PC-9 (cell line): ENCODE measurements around the gene TENM4. TPM values are rescaled to one million over a fixed set of nuclear protein-coding genes. Genes with fewer than 3 reads are reported as not detected.

ENCODE experiments used
- BruUV-seq: library from RNA; stranded (reverse); fragments of 400-500 nt; replicated peaks from 2 replicates; lab custom pipeline; 2021; lab: Mats Ljungman, UMichigan
- CTCF ChIA-PET: fragments of 300-600 bp; sonication (Branson Sonifier 250); formaldehyde crosslinking; loops from one replicate; lab custom pipeline; 2022; ENCODE audit warnings: antibody characterized with exemption; lab: Charles Lee
- POLR2A ChIA-PET: fragments of 300-600 bp; sonication (Branson Sonifier 250); formaldehyde crosslinking; loops from one replicate; lab custom pipeline; 2022; ENCODE audit warnings: antibody characterized with exemption; ENCODE audit not compliant: unreplicated experiment; lab: Charles Lee
- DNase-seq, 2 experiments: peaks; one replicate each; pipeline versions ENCODE4 v3.0.0 to v3.0.0-alpha.2; 2015 to 2022; ENCODE audit warnings: mixed read lengths in 1 of 2
- H2AFZ ChIP-seq: fragments of 200-600 bp; sonication (generic); 2 replicates; pipeline ENCODE4 v1.8.1; 2017; ENCODE audit warnings: antibody characterized with exemption
- H3F3A ChIP-seq: fragments of 200-600 bp; sonication (generic); 2 replicates; pipeline ENCODE4 v1.8.1; 2017; ENCODE audit warnings: antibody characterized with exemption, mild to moderate bottlenecking, low read depth; ENCODE audit not compliant: insufficient read depth
- H3K27ac ChIP-seq: fragments of 200-600 bp; sonication (generic); 2 replicates; pipeline ENCODE4 v1.6.1; 2016; ENCODE audit warnings: mixed run types
- H3K27me3 ChIP-seq: fragments of 200-600 bp; sonication (generic); 2 replicates; pipeline ENCODE4 v1.6.1; 2016; ENCODE audit warnings: low read depth, mixed run types; ENCODE audit not compliant: insufficient read depth
- H3K36me3 ChIP-seq: fragments of 200-600 bp; sonication (generic); 2 replicates; pipeline ENCODE4 v1.6.1; 2016; ENCODE audit warnings: low read depth, mixed run types
- H3K4me1 ChIP-seq: fragments of 200-600 bp; sonication (generic); replicated peaks from 2 replicates; pipeline ENCODE4 v1.6.1; 2016; ENCODE audit warnings: mixed run types; ENCODE audit not compliant: insufficient read depth
- H3K4me2 ChIP-seq: fragments of 200-600 bp; sonication (generic); 2 replicates; pipeline ENCODE4 v1.6.1; 2017; ENCODE audit warnings: mixed run types
- H3K4me3 ChIP-seq: fragments of 200-600 bp; sonication (generic); 2 replicates; pipeline ENCODE4 v1.6.1; 2016; ENCODE audit warnings: mixed run types
- H3K79me2 ChIP-seq: fragments of 200-600 bp; sonication (generic); 2 replicates; pipeline ENCODE4 v1.6.1; 2017; ENCODE audit warnings: low read depth, mixed run types
- H3K9me2 ChIP-seq: fragments of 200-600 bp; sonication (generic); 2 replicates; pipeline ENCODE4 v1.8.1; 2017; ENCODE audit warnings: mild to moderate bottlenecking; ENCODE audit not compliant: insufficient read depth
- H3K9me3 ChIP-seq: fragments of 200-600 bp; sonication (generic); 2 replicates; pipeline ENCODE4 v1.8.1; 2016; ENCODE audit warnings: low read depth; ENCODE audit not compliant: insufficient read depth
- H4K20me1 ChIP-seq: fragments of 200-600 bp; sonication (generic); 2 replicates; pipeline ENCODE4 v1.8.1; 2017; ENCODE audit not compliant: insufficient read depth
- CTCF ChIP-seq: fragments of 200-600 bp; sonication (generic); conservative IDR thresholded peaks from 2 replicates; pipeline ENCODE4 v1.6.1; 2017; ENCODE audit warnings: mixed run types, antibody characterized with exemption, mild to moderate bottlenecking, moderate library complexity
- EZH2 ChIP-seq: fragments of 200-600 bp; sonication (generic); IDR thresholded peaks from 2 replicates; pipeline ENCODE4 v1.8.0; 2017; ENCODE audit warnings: antibody characterized with exemption, low read depth
- intact Hi-C: fragments of 100-400 bp; cut with micrococcal nuclease; formaldehyde crosslinking; loops from one replicate; pipeline ENCODE4 v1.10.0; 2022; ENCODE audit not compliant: unreplicated experiment
- total RNA-seq: library from RNA; stranded (reverse); gene quantifications from 2 replicates; pipeline ENCODE4 v1.2.3, GENCODE V29; 2021

The TENM4 gene
- total RNA-seq, 1 experiment from 2014 or later, result not detected

GRCh38 chr11:79296141-79296540 lies 144.7 kb downstream of the TENM4 start:
- Histone ChIP-seq H2AFZ (no peak overlapping the region), H3K9me3 (no peaks in the 10 kb centered on the region), H3K9me2 (no peaks in the 10 kb centered on the region), H3K27me3 (peaks cover 40% of the 10 kb centered on the region; the same call in 1 of the 2 replicates), H3F3A (no peaks in the 10 kb centered on the region), H3K36me3 (no peaks in the 10 kb centered on the region), H3K79me2 (no peaks in the 10 kb centered on the region), H3K27ac (no peak overlapping the region), H3K4me1 (no peaks in the 10 kb centered on the region), H3K4me3 (no peak overlapping the region), H3K4me2 (no peak overlapping the region), H4K20me1 (no peaks in the 10 kb centered on the region)
- TF ChIP-seq EZH2 (no peak), CTCF (no peak)
- CTCF ChIA-PET, result no interaction called here
- POLR2A ChIA-PET, result no interaction called here
- DNase-seq, result no peak
- no TSS peak for BruUV-seq
- intact Hi-C loops, result no loop called here

DNA sequence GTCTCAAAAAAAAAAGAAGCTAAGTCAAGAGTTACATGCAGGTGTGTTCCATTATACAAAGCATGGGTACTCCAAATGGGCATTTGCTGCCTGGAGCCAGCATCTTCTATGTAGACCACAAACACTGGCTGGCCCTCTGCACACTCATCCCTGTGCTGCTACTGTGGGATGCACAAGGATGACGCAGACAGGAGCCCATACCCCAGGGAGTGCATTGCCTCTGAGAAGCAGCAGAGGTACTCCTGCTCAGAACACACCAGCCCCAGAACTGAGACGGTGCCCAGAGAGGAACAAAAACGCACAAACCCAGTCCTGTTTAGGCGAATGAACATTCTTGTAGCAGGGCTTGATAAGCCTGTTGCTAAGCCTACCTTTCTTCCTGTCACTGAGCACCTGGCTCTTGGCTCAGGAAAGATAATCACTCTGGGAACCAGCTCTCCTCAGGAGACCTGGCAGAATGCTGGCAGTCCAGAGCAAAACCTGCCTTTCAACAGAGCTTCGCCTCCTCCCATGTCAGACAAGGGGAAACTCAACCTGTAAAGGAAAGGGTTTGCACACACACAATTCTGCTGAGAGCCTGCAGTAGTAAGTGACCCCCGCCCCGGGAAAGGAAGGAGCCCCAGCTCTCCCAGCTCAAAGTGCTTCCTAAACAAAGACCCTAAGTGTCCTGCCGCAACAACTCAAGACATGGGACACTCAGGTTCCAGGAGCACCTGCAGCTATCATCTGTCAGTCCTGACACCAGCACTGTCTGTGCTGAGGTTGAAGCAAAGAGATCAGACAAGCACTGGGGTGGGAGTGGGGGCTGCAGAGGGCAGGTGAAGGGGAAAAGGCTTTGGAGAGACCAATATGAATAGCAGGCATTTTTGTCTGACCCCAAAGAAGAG lies 145.7 kb downstream of the TENM4 start:
- Histone ChIP-seq H3K4me1 (no peaks in the 10 kb centered on the region), H3K4me2 (no peak overlapping the region), H4K20me1 (no peaks in the 10 kb centered on the region), H3F3A (no peaks in the 10 kb centered on the region), H3K27me3 (peaks cover 32% of the 10 kb centered on the region; the same call in 1 of the 2 replicates), H3K79me2 (no peaks in the 10 kb centered on the region), H3K4me3 (no peak overlapping the region), H2AFZ (no peak overlapping the region), H3K36me3 (no peaks in the 10 kb centered on the region), H3K9me3 (no peaks in the 10 kb centered on the region), H3K9me2 (no peaks in the 10 kb centered on the region), H3K27ac (no peak overlapping the region)
- no TSS peak for BruUV-seq
- ChIA-PET POLR2A (no interaction called here), CTCF (no interaction called here)
- TF ChIP-seq CTCF, result no peak
- TF ChIP-seq EZH2, result no peak
- DNase-seq, result no peak
- intact Hi-C loops, result no loop called here

DNA sequence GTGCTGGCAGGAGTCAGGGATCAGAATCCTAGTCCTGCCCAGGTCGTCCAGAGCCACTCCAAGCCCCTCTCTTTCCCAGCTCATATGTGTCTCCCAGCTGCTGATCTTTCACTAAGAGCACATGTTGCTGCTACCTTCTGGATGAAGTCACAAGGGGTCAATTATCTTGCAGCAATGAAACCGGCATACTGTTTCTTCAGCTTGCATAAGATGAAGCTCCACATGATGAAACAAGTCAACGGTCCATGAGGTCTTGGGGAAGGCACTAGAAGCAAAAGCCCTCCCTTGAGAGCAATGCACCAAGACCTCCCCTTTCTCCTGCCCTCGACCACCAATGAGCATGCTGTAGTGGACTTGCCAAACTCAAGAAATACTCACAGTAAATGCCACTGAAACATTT lies 148.9 kb downstream of the TENM4 start:
- H3K4me2 ChIP-seq, result no peak overlapping the region
- no peaks in the 10 kb centered on the region for H3F3A ChIP-seq
- no peaks in the 10 kb centered on the region for H3K9me2 ChIP-seq
- no peak for DNase-seq
- H3K9me3 ChIP-seq, result no peaks in the 10 kb centered on the region
- H4K20me1 ChIP-seq, result no peaks in the 10 kb centered on the region
- no peaks in the 10 kb centered on the region for H3K36me3 ChIP-seq
- ChIA-PET POLR2A (no interaction called here), CTCF (no interaction called here)
- no peaks in the 10 kb centered on the region for H3K79me2 ChIP-seq
- H3K27me3 ChIP-seq, result peaks cover 20% of the 10 kb centered on the region; the same call in 1 of the 2 replicates
- H2AFZ ChIP-seq, result no peak overlapping the region
- no peak overlapping the region for H3K27ac ChIP-seq
- H3K4me3 ChIP-seq, result no peak overlapping the region
- TF ChIP-seq CTCF (no peak), EZH2 (no peak)
- intact Hi-C loops, result no loop called here
- H3K4me1 ChIP-seq, result no peaks in the 10 kb centered on the region
- BruUV-seq, result no TSS peak
